Fibroblast of skin of right quadriceps (primary cell): ENCODE measurements around the gene METRN.

Source experiments
- DNase-seq: peaks from one replicate; pipeline ENCODE4 v3.0.0-alpha.2; 2013

METRN gene

GRCh38 chr16:711084-711483 is 3.8 kb upstream of the METRN start:
- DNase-seq = no peak

GRCh38 chr16:711548-712320 is 3.2 kb upstream of the METRN start:
- DNase-seq = peak; percentile 57

- peak; percentile 95 for DNase-seq
Observed at GRCh38 chr16:712740-713250, 2.1 kb upstream of the METRN start.

GRCh38 chr16:714079-714478 is 839 bp upstream of the METRN start:
- DNase-seq = no peak

- peak; percentile 29 for DNase-seq
Observed at GRCh38 chr16:715477-716199, 720 bp downstream of the METRN start.

- no peak for DNase-seq
Observed at GRCh38 chr16:716200-716568, 1.3 kb downstream of the METRN start.

- DNase-seq = no peak
Observed at GRCh38 chr16:716768-717325, 1.9 kb downstream of the METRN start.

GRCh38 chr16:717450-718245 is 2.7 kb downstream of the METRN start:
- no peak for DNase-seq

GRCh38 chr16:718389-718788 is 3.5 kb downstream of the METRN start:
- DNase-seq = no peak

GRCh38 chr16:718922-719321 is 4.0 kb downstream of the METRN start:
- DNase-seq = no peak

- no peak for DNase-seq
Observed at GRCh38 chr16:719815-720446, 5.0 kb downstream of the METRN start.

- DNase-seq = peak; percentile 73
Observed at GRCh38 chr16:720447-720989, 5.6 kb downstream of the METRN start.

GRCh38 chr16:720990-721764 is 6.3 kb downstream of the METRN start, which contains the start of gene ANTKMT:
ANTKMT (plus strand) TSS chr16:721146; CDS start chr16:721275, 129 bp downstream.
- DNase-seq = peak; percentile 63

- no peak for DNase-seq
Observed at GRCh38 chr16:721765-722540, 7.0 kb downstream of the METRN start.

- no peak for DNase-seq
Observed at GRCh38 chr16:722835-723633, 8.1 kb downstream of the METRN start.

- DNase-seq = no peak
Observed at GRCh38 chr16:723695-724094, 8.8 kb downstream of the METRN start.

GRCh38 chr16:724188-725040 is 9.5 kb downstream of the METRN start:
- no peak for DNase-seq

- DNase-seq = no peak
Observed at GRCh38 chr16:725041-725376, 10.1 kb downstream of the METRN start.
